Astrocyte of the spinal cord (primary cell): Measurements from ENCODE around the gene KRTAP16-1.

ENCODE experiments used
- DNase-seq: peaks from one replicate; pipeline ENCODE4 v3.0.0; 2011; ENCODE audit warnings: low read depth, low spot score
- H3K4me3 ChIP-seq: 2 replicates; pipeline ENCODE4 v1.5.1; 2011; ENCODE audit warnings: low read depth, mild to moderate bottlenecking, low read length, moderate library complexity
- in situ Hi-C: cut with HindIII; loops from 2 replicates; pipeline ENCODE4 v1.10.0; 2017; ENCODE audit warnings: low sequenced_read_pairs
- TF ChIP-seq, protein P1 (sequence below): IDR thresholded peaks from 2 replicates; pipeline ENCODE4 v1.5.1; 2012; ENCODE audit warnings: low read depth, mild to moderate bottlenecking, low read length, inconsistent platforms

KRTAP16-1 gene

DNA sequence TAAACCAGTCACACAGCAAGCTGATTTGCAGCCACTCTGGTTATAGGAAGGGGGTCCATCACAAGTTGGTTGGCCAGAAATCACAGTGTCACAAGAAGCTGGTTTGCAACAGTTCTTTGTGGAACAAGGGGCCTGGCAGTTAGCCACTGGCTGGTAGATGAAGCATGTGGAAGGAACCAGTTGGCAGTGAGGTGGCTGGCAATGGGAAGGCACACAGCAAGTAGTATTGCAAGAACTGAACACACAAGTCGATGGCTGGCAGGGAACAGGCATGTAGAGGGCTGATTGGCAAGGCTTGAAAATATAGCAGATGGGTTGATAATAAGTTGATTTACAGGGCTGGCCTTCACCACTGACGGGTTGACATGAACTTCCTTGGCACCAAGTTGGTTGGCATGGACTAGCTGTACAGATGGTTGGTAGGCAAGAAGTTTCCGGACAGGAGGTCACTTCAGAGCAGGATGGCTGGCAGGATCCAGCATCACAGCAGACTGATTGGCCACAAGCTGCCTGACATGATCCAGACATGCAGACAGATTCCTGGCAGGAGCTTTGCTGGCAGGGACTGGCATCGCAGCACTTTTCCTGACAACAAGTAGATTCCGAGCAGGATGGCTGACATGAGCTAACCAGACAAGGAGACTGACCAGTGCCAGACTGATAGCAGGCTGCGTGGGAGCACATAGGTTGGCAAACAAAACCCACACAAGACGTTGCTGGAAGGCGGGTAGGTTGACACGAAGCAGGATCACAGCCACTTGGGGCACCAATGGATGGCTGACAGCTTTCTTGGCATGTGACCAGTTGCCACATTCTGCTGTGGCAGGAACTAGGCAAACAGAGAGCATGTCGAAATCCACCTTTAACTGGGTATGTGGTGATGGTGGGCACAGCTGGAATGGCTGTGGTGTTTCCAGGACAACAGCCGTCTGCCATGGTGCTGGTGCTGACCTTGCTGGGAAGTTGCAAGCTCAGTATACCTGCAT lies 6.9 kb downstream of the KRTAP16-1 start, which contains the start of gene KRTAP29-1:
Gene KRTAP29-1 (minus strand): TSS at position 936 of the 986 bp plus-strand sequence. CDS start 0 bp downstream, at position 936.
- DNase-seq = no peak
- no peak within 1 kb of the TSS for H3K4me3 ChIP-seq
- in situ Hi-C loops = no loop called here
- TF ChIP-seq, protein P1, sequence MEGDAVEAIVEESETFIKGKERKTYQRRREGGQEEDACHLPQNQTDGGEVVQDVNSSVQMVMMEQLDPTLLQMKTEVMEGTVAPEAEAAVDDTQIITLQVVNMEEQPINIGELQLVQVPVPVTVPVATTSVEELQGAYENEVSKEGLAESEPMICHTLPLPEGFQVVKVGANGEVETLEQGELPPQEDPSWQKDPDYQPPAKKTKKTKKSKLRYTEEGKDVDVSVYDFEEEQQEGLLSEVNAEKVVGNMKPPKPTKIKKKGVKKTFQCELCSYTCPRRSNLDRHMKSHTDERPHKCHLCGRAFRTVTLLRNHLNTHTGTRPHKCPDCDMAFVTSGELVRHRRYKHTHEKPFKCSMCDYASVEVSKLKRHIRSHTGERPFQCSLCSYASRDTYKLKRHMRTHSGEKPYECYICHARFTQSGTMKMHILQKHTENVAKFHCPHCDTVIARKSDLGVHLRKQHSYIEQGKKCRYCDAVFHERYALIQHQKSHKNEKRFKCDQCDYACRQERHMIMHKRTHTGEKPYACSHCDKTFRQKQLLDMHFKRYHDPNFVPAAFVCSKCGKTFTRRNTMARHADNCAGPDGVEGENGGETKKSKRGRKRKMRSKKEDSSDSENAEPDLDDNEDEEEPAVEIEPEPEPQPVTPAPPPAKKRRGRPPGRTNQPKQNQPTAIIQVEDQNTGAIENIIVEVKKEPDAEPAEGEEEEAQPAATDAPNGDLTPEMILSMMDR = no peak

DNA sequence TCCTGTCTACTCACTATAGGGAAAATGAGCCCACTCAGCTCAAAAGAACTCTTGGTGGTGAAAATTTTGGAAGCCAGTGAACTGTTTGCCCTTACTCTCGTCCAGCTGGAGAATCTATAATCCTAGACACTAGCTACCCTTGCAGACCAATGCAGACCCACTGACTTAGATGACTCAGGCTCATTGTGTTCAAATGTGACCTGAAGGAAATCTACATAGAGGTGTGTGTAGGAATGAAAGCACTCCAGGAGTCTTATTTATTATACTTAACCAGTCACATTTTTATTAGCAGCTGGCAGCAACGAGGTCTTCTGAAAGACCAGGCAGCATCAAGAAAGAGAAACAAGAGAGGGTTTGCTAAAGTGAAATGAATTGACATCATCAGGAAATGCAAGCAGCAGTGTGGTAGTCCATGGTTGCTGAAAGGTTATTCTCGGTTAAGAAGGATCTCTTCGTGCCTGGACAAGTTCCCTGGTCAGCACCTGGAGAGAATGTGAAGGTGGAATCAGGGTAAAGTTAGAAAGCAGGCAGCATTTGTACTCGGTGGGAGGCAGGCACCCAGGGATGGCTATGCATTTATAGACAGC lies 7.8 kb downstream of the KRTAP16-1 start:
- no peak overlapping the region for H3K4me3 ChIP-seq
- in situ Hi-C loops = no loop called here
- TF ChIP-seq, protein P1 = no peak
- DNase-seq = no peak

DNA sequence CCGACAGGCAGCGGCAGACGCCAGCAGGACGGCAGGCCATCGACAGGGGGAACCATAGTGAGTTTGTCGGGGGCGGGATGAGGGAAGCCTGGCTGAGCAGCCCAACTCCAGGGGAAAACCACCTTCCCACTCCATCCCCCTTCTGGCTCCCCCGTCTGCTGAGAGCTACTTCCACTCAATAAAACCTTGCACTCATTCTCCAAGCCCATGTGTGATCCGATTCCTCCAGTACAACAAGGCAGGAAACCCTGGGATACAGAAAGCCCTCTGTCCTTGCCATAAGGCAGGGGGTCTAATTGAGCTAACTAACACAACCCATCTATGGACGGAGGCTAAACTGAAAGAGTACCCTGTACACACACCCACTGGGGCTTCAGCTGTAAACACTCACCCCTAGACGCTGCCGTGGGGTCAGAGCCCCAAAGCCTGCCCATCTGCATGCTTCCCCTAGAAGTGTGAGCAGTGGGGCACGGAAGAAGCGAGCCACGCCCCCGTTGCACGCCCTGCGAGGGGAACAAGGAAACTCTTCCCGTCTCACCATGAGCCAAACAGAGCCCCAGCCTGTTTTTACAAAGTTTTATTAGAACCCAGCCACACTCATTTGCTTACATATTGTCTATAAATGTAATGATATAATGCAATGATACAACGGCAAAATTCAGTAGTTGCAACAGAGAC lies 10.5 kb downstream of the KRTAP16-1 start:
- DNase-seq = no peak
- in situ Hi-C loops = no loop called here
- TF ChIP-seq, protein P1 = no peak
- no peak overlapping the region for H3K4me3 ChIP-seq

DNA sequence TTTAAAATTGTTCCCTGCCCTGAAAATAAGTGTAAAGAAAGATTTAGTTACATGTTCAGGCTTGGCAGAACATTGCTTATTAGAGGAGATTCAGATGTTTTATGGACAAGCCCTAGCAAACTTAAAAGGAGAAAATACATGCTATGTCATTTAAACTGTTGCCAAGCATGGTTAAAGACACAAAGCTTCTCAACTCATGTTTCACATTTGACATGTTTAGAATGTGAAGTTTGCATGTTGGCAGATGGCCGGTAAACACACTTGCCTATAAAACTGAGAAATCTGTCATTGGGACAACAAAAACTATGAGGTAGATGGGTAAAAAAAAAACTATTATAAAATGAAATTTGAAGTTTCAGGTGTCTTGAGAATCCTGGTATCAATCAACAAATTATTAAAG lies 12.3 kb downstream of the KRTAP16-1 start:
- in situ Hi-C loops = no loop called here
- no peak overlapping the region for H3K4me3 ChIP-seq
- DNase-seq = no peak
- TF ChIP-seq, protein P1 = no peak

DNA sequence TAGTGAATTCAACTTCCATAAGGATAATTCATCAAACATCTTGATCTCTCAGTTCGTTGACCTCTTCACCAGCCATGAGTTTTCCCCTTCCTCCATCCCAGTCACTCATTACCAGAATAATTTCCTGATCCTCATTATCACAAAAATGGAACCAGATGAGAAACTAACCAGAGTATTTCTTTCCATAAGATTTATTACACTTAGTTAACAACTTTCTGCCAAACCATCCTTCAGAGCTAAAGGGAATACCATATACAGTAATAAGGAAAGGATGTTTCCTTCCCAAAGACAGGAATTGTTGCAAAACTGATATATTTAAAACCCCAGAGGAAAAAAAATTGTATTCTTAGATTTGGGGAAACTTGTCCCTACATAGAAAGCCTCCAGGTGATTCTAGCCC lies 15.1 kb downstream of the KRTAP16-1 start:
- TF ChIP-seq, protein P1 = no peak
- no peak overlapping the region for H3K4me3 ChIP-seq
- no peak for DNase-seq
- in situ Hi-C loops = no loop called here

DNA sequence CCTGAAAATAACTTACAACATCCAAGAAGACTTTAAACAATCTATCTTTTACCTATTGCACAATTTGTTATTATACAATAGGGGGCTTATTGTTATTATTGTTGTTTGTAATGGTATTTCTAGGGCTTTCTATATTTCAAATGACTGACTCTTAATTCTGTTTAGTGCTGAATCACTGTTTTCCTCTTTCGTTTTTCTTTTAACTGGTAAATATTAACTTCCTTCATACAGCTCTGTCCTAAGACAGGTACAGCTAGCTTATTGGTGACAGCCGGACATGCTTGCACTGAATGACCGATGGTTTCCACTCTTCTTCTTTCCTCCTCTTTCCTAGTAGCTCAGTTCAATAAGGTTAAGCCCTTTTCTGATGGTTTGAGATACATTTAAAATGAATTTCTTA lies 22.1 kb downstream of the KRTAP16-1 start:
- TF ChIP-seq, protein P1 = no peak
- DNase-seq = no peak
- H3K4me3 ChIP-seq = no peak overlapping the region
- in situ Hi-C loops = no loop called here
